Posterior vena cava (tissue), 2 donors: ENCODE results near the gene SMURF2. TPM values are rescaled to one million over a fixed set of nuclear protein-coding genes. Genes with fewer than 3 reads are reported as not detected.

ENCODE experiments used
- DNase-seq: peaks from one replicate; pipeline ENCODE4 v3.0.0-alpha.2; 2020; ENCODE audit warnings: low spot score
- intact Hi-C, 2 donors: fragments of 100-400 bp; cut with DNase I; formaldehyde crosslinking; loops; one replicate each; pipeline versions ENCODE4 v1.14.1 to v1.14.2; 2022 to 2023
- total RNA-seq, 2 donors: library from RNA; stranded (reverse); fragmentation: NEBNext Ultra II Directional; extraction: Animal tissue kit (Norgen Biotek cat#: 25700); gene quantifications; one replicate each; pipeline ENCODE4 v1.2.1, GENCODE V29; 2021
- donor health status: DM: yes; HTN: yes; CAD: no.
- donor health status: DM: yes; HTN: yes; CAD: no.

SMURF2 gene
- total RNA-seq, 2 donors from 2014 or later, result 23.8 to 28.4 TPM

DNA sequence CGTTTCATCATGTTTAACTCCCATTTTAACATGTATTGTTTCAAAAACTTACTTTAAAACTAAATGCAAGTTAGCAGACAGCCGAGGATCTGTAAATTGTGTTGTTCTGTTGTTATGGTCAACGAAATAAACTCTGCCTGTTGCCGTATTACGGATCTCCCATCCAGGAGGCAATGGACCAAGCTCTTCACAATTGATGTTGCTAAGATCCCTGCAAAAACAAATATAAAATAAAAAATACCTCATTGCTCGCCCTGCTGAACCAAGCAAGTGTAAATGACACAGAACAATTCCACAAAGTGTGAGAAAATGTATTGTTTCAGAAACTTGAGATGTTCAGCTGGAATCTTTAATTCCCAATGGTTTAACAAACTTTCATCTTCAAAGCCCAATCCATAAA is 90.4 kb downstream of the SMURF2 start:
- DNase-seq, result no peak
- intact Hi-C loops, result no loop called here

DNA sequence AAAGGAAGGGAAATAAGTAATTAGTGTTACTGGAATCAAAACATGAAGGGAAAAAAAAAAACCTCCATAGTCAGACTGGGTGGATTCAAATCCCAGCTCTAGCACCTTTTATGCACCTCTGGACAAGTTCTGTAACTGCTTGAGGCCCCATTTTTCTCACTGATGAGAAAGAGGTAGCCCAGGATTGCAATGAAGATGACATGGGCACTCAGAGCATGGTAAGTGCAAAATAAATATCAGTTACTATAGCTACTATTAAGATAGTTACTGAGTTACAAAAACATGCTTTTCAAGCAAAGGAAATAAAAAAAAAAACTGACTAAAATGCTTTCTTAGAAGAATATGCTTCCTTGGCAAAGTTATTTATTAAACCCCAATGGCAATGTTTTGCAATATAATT is 96.5 kb downstream of the SMURF2 start:
- intact Hi-C loops, result no loop called here
- DNase-seq, result no peak

DNA sequence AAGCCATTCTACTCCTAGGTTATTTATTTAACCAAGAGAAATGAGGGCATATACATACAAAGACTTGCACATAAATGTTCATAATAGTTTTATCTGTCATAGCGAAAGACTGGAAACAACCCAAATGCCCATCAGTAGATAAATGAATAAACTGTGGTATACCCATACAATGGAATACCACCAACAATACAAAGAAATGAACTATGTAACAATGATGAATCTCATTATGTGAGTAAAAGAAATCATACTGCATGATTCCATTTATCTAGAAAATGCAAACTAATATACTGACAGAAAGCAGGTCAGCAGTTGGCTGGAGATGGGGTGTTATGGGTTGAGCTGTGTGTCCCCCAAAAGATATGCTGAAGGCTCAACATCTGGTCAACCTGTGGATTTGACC is 98.0 kb downstream of the SMURF2 start:
- intact Hi-C loops, result no loop called here
- DNase-seq, result no peak

DNA sequence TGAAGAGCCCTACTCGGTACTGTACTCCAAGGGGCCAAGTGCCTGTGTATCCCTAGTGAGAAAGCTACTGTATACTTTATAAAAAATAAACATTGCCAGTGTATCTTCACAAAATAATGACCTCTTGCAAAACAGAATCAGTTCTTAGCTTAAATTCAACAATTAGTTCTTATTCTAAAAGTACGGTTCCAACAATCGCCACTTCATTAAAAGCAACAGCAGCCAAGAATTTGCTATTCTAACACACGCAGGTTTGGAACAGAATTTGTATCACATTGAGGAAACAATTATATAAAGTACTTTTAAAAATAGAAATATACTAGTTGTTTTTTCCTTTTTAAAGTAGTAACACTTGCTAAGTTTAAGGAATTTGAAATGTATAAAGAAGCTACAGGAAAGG is 106.8 kb downstream of the SMURF2 start:
- DNase-seq, result no peak
- intact Hi-C loops, result no loop called here

DNA sequence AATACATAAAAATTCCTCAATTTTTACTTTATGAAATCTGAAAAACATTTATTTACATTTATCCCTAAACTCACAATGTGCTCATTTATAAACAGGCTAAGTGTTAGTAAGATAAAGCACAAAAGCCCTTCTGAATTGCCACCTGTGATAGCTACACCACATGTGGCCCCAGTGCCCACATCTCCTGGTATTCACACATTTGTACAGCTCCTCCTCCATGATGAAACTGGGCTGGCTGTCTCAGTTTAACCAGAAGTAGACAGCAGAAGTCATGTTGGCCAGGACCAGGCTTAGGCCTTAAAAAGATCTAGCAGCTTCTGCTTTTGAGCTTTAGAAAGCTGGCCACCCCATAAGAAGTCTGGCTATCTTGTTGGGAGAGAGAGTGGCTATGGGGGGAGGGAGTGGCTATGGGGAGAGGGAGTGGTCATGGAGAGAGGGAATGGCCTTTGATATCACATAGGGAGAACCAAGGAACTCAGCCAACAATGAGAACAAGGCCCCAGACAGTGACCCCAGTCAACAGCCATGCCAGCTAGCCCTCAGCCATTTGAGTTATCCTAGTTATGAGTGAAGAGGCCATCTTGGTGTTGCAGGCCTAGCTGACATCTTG is 108.0 kb downstream of the SMURF2 start:
- intact Hi-C loops, result no loop called here
- no peak for DNase-seq

DNA sequence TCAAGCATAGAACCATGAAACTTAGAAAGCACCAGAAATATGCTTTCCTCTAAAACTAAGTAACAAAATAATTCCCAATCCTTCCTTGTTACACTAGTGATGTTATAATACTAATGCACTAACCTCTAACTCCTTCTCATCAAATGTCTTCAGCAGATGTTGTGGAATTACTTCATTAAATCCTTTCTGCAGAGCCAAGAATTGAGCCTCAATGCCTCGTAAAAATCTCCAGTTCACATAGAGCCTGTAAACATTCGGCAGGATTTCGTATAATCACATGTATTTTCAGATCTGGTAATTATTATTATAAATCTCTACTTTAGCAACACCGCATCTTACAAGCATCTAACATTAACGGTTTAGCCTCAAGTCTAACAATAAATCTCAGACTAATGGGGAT is 110.6 kb downstream of the SMURF2 start:
- DNase-seq, result no peak
- intact Hi-C loops, result no loop called here

DNA sequence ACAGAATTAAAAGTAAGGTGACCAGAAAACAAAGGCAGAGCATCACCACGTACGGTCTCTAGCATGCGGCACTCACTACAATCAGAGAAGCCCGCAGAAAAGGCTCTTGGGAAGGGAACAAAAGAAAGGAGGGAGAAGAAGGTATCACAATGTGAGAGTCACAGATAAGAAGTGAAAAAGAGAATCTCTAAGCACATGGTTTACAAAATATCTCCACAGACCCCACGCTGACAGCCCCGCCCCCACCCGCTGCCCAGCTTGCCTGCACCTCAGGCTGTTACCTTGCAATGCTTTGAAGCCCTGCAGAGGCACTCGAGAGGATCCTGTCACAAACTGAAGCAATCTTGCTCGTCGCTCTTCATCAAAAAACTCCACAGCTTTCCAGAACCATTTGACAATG is 114.8 kb downstream of the SMURF2 start:
- DNase-seq, result no peak
- intact Hi-C loops, result no loop called here

DNA sequence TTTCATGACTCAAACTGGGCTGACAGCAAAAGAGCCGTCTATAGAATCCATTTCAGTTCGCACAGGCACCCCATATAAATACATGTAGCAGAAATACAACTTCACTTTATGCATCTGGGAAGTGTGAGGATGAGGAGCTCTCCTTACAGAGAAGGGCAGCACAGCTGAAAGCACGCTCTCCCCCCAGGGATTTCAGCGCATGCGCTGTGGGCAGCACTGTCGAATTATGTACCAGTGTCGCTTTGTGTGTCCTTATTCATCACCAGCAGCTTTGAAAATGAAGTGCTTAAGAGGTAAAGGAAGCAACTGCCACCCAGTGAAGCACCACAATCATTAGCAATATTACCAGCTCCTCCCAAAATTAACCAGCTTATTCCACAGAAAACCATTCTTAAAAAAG is 115.4 kb downstream of the SMURF2 start:
- no peak for DNase-seq
- intact Hi-C loops, result no loop called here

DNA sequence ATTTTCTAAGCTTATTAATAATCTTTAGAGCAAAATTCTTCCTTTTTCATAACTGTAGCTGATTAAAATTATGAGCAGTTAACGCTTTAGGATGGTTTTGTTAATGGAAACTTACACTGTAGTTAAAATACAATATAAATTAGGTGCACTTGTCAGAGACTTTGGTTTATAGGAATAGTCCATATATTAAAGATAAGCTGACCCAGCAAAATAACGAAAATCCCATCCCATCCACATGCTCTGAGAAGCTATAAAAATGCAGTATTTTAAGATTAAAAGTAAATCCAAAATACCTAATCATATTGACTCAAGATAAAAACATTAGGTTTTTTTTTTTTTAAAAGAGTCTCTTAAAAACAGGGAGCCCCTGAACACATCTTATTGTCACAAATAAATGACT is 117.4 kb downstream of the SMURF2 start:
- intact Hi-C loops, result no loop called here
- DNase-seq, result no peak

DNA sequence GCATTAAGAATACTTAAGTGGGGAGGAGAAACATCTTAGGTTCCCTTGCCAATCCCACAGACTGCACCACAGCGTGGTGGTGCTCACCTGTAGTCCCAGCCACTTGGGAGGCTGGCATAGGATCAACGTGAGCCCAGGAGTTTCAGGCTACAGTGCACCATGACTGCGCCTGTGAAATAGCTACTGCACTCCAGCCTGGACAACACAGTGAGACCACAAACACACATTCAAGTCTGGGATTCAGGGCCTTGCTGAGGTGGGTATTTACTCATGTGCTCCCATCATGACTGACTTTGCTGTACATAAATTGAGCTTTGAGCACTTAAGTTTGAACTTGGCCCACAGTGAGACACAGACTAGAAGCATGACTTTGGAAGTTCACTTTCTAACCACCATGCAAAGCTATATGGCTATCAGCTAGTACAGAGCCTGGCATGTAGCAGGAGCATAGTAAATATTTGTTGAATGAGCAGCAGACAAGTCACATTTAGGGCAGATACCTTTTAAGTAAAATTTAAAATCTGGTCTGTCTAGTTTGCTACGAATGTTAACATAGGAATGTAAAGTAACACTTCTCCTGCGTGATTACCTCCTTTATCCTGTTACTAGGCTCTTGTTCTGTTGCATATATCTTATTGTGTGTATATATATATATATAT is 121.9 kb downstream of the SMURF2 start:
- intact Hi-C loops, result no loop called here
- DNase-seq, result no peak

DNA sequence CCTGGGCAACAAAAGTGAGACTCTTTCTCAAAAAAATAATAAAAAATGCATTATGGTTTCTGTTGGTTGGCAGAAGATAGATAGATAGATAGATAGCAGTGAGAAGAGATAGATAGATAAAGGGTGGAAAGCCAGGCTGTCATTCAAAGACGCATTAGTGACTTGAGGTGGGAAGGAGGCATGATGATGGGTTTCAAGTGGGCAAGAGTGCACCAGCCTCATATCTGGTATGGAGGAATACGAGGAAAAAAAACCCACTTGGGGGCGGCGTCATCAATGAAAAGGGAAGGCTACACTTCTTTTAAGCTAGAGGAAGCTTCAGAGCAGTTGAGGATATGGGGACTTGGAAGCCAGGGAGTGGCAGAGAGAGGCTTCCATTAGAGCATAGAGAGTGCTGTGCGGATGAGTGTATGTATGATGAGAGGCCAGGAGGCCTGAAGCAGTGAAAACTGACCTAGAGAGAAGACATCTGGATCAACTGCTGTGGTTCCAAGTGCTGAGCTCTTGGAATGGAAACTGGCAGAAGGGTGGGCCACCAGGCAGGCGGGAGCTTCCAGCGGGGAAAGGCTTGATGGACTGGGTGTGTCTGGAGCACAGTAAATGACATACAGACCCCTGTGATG is 123.5 kb downstream of the SMURF2 start:
- intact Hi-C loops, result no loop called here
- no peak for DNase-seq

DNA sequence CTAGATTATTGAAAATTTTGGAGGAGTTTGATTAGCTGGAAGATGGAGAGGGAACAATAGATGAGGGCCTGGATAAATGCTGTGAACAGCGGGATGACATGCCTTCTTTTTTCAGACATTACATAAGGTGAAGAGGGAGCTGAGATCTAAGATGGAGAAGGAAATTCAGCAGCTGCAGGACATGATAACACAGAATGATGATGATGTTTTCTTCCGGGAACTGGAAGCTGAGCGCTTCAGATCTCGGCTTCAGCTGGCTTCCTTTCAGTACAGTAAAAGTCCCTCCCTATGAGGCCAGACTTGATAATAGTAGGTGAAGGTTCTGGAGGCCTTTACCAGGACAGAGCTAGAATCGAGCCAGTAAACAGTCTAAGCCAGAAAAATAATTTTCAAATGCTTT is 124.6 kb downstream of the SMURF2 start:
- intact Hi-C loops, result no loop called here
- DNase-seq, result no peak

DNA sequence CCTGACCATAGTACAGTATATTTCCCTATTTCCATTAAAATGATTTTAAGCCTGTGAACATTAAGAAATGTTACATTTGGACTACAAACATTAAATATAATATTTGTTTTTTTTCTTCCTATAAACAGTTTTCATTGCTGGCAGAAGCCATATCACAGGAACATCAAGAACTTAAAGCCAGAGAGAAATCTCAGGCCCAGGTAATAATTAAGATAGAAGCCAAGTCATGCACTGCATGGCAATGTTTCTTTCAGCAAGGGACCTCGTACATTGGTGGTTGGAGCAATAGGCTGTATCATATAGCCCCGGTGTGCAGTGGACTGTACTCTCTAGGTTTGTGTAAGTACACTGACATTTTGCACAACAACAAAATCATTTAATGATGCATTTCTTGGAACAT is 125.2 kb downstream of the SMURF2 start:
- intact Hi-C loops, result no loop called here
- no peak for DNase-seq

DNA sequence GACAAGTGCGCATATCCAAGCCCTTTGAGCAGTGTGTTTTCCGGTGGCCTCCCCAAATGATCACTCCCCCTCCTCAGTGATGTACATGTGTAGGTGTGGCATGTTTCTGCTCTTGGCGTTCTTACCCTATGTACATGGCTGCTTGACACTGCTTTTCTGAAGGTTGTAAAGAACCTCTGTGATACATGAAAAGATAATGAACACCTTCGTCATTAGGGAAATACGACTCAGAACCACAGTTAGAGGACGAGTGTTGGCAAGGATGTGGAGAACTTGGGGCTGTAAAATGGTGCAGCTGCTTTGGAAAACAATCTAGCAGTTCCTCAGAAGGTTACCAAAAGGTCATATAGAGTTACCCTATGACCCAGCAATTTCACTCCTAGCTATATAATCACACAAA is 126.8 kb downstream of the SMURF2 start:
- intact Hi-C loops, result no loop called here
- no peak for DNase-seq

DNA sequence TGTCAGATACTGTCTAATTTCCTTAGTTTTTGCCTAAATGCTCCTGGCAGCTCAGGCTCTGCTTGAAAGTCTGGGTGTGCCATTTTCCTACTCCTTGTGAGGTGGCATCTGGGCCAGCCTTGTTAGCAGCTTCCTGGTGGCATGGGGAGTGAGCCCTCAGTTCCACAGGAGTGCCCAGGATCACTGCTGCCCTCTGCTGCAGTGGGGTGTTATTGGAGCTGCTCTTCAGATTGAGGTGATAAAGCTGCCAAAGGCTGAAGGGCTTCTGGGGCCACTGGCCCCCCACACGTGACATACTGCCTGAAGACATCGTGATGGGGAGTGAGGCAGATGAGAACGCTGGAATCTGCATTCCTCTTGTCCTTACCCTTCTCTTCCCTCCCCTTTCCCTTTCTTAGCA is 127.9 kb downstream of the SMURF2 start:
- intact Hi-C loops, result no loop called here

DNA sequence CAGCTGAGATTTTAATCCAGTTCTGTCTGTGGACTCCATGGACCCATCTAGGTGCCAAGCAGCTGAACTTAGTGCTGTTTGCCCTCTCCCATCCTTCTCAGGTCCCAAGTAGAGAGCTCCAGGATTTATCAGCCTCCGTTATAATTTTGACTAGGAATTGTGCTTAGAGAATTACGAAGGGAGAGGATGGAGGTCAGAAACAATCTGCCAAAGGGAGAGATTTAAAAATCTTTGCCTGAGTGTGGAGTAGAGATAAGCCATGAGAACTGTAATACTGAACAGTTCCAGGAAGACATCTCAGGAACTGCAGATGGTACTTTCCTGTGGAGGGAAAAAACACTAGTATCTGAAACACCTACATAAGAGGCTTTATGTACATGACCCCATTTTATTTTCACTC is 128.3 kb downstream of the SMURF2 start:
- DNase-seq, result no peak
- intact Hi-C loops, result no loop called here

More for the DNA sequence above, 127.9 kb downstream of the SMURF2 start:
- DNase-seq, result no peak

DNA sequence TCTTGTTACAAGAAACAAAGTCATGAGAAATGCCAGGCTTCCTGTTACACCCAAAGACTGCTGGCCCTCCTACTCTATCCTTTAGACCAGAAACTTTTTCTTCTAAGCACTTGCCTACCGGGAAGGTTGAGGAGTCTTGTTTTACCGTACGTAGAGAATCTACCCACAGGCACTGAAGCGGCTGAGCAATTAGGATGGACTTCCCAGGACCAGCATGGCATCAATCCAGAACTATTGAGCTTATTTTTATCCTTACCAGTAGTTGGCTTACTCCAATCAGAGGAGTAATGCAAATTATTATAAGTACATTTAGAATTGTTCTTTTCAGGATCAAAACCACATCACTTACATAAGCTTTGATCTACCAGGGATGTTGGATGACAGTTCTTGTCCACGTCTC is 129.7 kb downstream of the SMURF2 start:
- intact Hi-C loops, result no loop called here
- no peak for DNase-seq

DNA sequence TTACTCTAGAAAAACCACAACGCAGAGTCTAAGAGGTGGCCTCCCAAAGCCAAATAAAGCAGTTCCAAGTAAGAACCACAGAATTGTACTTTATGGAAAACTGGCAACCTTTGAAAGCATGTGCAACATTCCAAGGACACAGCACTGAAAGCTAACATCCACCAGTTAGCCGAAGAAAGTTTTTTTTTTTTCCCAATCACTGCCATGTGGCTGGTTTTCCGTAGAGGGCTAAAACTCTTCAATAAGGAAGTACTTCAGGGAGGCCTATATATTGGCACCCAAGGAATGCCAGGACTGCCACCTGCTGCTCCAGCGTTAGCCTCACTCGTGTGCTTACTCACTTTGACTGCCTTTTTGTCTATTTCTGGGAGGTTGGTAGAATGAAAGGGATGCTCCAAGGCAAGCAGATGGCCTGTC is 130.1 kb downstream of the SMURF2 start:
- no peak for DNase-seq
- intact Hi-C loops, result no loop called here

DNA sequence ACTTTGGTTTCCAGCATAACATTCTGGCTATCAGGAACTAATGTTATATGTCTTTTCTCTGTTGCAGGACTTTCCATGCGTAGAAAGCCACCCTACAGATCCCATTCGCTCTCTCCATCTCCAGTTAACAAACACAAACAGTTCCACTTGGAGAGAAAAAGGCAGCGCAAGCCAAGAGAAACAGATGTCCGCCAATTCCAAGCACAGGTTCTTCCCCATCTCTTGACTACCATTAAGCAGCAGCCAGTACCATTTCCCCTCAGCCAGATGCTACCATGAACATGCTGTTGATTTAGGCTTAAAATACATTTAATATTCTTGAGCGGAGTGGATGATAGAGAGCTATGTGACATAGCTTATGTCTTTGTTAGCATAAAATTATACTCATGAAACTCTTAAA is 132.9 kb downstream of the SMURF2 start:
- intact Hi-C loops, result loop anchor here in 1 of 2 donors (10.0 kb wide), 1 partner anchor 66 kb away; no protein-coding TSS in a partner anchor
- no peak for DNase-seq

DNA sequence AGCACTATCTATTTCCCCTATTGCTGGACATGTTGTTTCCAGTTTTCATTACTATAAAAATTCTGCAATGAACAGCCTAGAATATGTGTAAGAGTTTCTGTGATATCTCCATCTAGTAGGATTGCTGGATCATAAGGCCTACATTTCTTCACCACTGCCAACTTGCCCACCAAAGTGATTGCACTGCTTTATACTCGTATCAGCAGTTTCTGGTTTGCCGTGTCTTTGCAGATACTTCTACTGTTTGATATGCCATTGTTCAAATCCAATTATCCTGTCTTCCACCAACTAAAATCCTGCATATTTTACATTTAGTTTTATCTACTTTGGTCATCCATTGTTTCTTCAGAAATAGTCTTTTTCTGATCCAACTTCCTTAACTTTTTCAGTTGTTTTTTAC is 134.2 kb downstream of the SMURF2 start:
- DNase-seq, result no peak
- intact Hi-C loops, result loop anchor here in 1 of 2 donors (10.0 kb wide), 1 partner anchor 67 kb away; no protein-coding TSS in a partner anchor

DNA sequence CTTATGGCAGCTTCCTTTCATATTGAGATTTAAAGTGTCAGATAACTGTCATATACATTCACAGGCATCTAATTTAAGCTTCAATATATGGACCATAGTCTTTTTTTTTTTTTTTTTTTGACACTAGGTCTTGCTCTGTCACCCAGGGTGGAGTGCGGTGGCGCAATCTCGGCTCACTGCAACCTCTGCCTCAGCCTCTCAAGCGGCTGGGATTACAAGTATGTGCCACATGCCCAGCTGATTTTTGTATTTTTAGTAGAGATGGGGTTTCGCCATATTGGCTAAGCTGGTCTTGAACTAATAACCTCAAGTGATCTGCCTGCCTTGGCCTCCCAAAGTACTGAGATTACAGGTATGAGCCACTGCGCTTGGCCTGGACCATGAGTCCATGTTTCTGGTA is 141.7 kb downstream of the SMURF2 start:
- intact Hi-C loops, result loop anchor here in 1 of 2 donors (10.0 kb wide), 1 partner anchor 74 kb away; no protein-coding TSS in a partner anchor

More for the DNA sequence above, 141.7 kb downstream of the SMURF2 start:
- no peak for DNase-seq
